SU-DHL-6 (cell line): ENCODE results near the gene CX3CL1.

Source experiments
- CTCF ChIP-seq: fragments of 200-600 bp; sonication (generic); IDR thresholded peaks from one replicate; pipeline ENCODE4 v1.5.1; 2017; ENCODE audit warnings: antibody characterized with exemption, mild to moderate bottlenecking, low read length, moderate library complexity; ENCODE audit not compliant: insufficient read depth, poor library complexity, severe bottlenecking
- EZH2phosphoT487 ChIP-seq: fragments of 200-600 bp; sonication (generic), shearing (Covaris generic); conservative IDR thresholded peaks from 2 replicates; pipeline ENCODE4 v1.6.1; 2018; ENCODE audit warnings: mild to moderate bottlenecking, antibody characterized with exemption, low read length, moderate library complexity, mixed read lengths

DNA sequence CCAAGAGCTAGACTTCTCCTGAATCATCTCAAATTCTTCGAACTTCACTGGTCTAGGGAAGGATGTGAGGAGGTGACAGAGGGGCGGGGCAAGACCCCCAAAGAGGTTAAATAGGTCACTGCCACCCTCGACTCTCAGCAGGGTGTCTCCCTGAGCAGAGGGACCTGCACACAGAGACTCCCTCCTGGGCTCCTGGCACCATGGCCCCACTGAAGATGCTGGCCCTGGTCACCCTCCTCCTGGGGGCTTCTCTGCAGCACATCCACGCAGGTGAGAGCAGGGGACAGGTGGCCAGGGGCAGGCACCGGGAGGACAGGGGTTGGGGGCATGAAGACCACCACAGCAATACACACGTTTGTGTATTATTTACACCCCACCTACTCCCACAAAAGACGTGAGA lies 41.4 kb downstream of the CX3CL1 start:
- no peak for TF ChIP-seq CTCF
- TF ChIP-seq EZH2phosphoT487 = no peak
